ENCODE measurements around the gene KRTAP26-1.
A peak's percentile ranks its signal among the peaks of the same experiment; 100 is the strongest.

KRTAP26-1 gene, protein sequence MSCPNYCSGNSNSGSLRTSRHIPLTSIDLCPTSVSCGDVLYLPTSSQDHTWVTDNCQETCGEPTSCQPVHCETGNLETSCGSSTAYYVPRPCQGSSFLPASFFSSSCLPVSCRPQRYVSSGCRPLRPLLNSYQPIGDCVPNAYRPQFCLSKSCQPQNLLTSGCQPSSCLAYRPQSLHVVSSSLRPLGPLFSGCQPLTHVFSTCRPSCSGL

DNA sequence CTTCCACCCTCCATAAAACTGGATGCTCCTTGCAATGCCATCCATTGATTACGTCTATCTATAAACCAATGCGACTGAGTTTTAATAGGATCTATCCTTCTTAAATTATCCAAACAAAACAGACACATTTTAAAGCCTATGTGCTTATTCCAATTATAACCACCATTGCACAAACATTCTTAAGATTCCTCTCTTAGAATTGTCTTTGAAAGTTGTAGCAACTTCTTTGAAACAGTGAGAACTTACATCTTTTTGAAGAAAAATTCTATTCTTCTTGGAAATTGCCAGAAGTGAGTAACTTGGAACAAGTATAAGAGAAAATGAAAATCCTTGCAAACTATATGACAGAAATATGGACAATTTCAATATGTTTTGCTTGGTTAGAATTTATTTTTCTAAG lies at the start of gene KRTAP26-1:
KRTAP26-1 (minus strand) TSS at position 101 of the 400 bp plus-strand sequence. CDS start 280 bp downstream, outside the sequence.
- no peak for DNase-seq (ENCODE audit: low read depth)

DNA sequence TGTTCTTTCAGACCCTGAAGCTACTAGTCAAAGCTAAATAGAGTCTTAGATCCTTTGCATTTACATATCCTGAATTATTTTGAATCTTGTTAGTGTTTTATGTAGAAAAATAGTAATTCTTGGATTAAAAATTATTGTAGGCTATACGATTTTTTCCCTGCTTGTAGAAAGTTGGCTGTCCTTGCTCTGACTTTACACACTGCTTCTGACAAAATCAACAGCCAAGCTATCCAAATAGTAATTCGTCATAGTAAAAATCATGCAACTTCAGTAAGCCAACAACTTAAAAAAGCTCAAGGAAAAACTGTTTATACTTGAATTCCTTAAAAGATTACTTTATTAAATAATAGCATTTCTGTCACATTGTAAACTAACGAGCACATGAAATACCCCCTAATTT lies 35.8 kb upstream of the KRTAP26-1 start:
- DNase-seq (ENCODE audit: low read depth): no peak

DNA sequence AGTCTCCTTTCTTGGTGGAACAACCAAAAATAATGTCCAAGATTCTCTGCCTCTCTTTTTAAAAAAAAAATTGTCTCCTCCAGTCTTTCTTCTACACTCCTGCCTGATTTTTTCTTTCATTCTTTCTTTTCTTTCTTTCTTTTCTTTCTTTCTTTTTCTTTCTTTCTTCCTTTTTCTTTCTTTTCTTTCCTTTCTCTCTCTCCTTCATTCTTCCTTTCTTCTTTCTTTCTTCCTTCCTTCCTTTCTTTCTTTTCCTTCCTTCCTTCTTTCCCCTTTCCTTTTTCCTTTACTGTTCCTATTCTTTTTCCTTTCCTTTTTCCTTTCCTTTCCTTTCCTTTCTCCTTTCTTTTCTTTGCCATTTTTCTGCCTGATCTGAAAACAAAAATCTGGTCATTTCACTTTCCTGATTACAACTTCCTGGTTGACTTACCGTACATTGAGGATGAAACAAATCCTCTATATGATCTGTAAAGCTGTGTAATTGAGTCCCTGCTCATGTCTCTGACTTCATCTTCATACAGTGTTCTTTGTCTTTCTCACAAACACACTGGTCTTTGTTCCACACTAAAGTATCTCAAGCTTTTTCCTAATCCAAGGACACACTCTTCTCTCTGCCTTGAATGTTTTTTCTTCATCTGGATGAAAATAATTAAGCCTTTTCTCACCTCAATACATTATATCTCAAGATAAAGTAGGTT lies 34.3 kb upstream of the KRTAP26-1 start:
- DNase-seq (ENCODE audit: low read depth): no peak

DNA sequence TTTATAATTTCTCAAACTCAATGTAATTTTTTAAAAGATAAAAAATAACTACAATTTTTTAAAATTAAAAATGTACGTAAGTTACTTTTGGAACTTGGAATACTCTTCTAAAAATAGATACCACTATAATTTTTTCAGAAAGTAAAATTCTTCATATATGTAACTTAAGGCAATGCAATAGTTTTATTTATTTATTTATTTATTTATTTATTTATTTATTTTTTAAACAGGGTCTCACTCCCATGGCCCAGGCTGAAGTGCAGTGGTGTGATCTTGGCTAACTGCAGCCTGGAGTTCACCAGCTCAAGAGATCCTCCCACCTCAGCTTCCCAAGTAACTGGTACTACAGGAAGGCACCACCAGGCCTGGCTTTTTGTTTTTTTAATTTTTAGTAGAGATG lies 31.4 kb upstream of the KRTAP26-1 start:
- no peak for DNase-seq (ENCODE audit: low read depth)

DNA sequence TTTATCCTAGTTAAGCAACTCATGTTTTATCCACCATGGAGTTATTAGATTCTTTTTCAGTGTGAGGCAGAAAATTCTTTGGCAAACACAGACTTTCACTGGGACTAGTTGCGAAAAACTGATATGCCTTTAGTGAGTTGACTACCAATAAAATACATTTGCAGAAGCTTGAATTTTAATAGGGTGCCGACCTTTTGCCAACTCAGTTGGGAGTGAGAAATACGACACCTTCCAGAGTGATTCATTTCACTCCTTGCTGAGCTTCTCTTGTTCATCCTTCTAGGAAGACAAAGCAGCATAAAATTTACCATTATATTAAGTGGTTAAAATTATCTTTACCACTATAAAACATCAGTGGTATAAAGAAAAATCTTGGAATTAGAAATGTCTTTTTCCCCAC lies 29.5 kb upstream of the KRTAP26-1 start:
- DNase-seq (ENCODE audit: low read depth): peak; percentile 5

DNA sequence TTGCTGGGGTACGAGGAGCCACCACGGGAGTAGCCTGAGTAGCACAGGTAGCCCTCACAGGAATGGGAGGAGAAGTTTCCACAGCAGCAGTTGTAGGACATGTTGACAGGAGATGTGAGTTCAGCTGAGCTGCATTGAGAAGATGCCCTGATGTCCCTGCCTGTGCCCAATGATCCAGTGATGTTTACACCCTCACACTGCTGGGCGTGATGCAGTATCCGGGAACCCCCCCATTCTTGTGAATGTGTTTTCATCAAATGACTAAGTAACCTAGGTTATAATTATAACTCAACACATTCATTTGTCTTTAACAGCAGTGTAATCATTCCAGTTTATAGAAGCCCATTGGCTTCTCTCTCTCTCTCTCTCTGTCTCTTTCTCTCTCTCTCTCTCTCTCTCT lies 28.4 kb upstream of the KRTAP26-1 start, which contains the start of gene KRTAP23-1:
KRTAP23-1 (minus strand) TSS at position 101 of the 400 bp plus-strand sequence; CDS start at position 101, 0 bp downstream.
- no peak for DNase-seq (ENCODE audit: low read depth)

DNA sequence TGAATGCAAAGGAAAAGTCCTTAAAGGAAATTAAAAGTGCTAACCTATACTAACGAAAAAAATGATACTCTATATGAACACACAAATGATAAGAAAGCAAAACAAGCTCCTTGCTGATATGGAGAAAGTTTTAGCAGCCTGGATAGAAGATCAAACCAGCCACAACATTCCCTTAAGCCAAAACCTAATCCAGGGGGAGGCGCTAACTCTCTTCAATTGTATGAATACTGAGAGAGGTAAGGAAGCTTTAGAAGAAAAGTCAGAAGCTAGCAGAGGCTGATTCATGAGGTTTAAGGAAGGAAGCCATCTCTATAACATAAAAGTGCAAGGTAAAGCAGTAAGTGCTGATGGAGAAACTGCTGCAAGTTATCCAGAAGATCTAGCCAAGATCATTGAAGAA lies 24.9 kb upstream of the KRTAP26-1 start:
- no peak for DNase-seq (ENCODE audit: low read depth)

DNA sequence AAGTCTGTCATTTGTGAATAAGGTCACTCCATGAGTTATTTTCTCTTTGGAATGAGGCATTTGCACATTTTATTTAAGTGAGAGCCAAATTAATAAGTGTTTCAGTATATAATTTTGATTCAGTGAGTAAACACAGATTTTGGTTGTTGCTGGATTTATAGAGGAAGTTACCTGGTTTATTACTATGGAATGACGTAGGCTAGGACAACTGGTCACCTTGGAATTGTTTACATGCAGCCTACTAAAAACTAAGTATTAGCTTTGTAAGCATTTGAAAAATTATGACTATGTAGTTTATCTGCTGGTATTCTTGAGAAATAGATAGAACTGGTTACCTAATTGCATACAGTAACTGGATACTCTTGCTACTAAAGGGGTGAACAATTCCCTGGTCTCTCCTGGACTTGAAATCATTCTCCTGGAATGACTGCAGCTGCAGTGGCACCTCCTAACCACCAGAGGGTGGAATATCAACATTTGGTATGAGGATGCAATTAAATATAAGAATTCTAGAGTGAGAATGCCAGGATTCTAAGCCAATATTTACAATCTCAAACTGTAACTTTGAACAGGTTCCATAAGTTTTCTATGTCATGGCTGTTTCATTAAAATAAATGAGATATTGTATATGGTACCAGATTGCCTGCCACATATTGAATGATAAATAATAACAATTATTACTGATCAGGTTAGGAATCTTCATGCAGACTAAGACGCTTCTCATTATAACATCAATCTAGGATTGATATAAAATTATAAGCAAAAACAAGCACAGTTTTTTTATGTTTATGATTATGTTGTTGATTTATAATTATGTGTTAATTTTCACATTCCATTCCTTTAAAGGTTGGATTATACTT lies 20.8 kb upstream of the KRTAP26-1 start:
- DNase-seq (ENCODE audit: low read depth): peak; percentile 55

DNA sequence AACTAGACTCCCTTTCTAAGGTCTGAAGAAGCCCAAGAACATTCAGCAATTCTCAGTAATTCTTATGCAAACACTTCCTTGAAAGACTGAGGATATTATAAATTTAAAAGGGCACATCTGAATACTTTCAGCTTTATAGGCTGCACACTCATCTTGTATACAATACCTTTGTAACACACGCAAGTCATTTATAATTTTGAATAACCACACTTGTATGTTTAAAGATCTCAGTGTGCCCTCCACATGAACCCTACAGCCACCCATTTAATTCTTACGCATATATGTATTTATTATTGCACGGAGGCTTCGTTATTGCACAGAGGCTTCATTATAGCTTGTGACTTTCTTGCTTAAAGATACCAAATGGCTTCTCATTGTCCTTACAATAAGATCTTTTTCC lies 18.6 kb upstream of the KRTAP26-1 start:
- DNase-seq (ENCODE audit: low read depth): no peak

DNA sequence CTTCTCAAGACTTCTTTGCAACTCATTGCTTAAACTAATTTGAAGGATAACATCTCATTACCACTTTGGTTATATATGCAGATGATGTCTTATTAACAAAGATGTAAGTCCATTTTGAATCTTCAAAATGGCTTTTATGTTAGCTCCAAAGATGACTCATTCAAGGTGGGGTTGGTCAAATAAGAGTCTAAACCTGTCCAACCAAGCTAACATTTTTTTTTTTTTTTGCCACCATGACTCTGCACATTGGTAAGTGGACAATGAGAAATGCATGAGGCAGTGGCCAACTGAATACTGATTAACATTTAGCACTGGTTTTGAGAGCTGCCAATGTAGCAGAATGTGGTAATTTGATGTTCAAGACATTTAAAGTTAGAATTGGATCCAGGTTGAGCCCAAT lies 17.7 kb upstream of the KRTAP26-1 start:
- no peak for DNase-seq (ENCODE audit: low read depth)

DNA sequence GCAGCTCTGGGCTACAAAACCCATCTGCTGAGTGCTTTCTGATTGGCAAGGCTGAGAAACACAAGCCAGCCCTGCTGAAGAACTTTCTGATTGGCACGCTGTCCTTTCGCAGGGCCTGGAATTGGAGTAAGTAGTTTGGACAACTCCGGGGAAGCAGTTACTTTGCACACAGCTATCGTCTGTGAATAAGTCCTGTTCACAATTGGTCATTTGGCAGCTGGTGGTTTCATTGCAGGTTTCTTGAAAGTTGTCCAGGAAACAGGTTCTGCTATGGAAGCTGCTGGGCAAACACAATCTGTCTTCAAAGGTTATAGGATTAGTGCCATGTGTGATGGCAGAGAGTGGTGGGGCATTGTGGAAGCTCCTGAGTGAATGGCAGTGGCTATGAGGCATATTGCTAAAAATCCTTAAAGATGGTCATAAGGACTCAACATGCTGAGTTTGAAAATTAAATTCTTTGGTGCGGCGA lies 17.2 kb upstream of the KRTAP26-1 start, which contains the start of gene KRTAP27-1:
KRTAP27-1 (minus strand) TSS at position 419 of the 469 bp plus-strand sequence; CDS start at position 393, 26 bp downstream.
- DNase-seq (ENCODE audit: low read depth): no peak

DNA sequence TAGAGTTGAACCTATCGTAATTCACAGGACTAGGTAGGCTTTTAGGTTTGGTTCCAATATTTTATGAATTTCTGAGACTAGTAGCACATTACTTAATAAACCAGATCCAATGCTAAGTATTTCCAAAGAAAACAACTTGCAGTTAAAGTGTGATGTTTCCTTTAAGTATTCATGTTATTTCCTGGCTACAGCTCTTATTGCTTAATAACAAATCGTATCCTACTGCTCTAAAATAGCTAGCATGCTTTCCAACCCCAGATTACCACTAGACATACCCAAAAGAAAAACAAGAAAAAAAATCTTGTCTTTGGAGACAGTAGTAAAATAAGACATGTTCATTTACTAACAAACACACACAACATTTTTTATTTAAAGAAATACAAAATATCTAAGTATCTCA lies 16.5 kb upstream of the KRTAP26-1 start:
- DNase-seq (ENCODE audit: low read depth): peak; percentile 67

DNA sequence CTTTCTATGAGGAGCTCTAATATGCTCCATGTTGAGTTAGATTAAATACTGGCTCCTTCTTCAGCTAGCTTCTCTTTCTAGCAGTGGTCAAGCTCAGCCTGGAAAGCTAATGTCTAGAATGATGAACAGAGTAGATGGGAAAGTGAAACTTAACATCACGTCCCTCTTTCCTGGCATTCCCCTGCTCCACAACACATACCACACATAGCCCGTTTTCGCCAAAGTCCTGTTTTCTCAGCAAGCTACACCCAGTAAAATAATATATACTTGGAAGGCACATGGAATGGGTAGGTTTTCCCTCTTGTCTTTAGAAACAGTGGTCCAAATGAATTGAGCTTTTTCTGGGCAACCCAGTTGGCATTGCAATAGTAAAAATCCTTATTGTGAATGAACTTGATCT lies 13.6 kb upstream of the KRTAP26-1 start:
- no peak for DNase-seq (ENCODE audit: low read depth)

DNA sequence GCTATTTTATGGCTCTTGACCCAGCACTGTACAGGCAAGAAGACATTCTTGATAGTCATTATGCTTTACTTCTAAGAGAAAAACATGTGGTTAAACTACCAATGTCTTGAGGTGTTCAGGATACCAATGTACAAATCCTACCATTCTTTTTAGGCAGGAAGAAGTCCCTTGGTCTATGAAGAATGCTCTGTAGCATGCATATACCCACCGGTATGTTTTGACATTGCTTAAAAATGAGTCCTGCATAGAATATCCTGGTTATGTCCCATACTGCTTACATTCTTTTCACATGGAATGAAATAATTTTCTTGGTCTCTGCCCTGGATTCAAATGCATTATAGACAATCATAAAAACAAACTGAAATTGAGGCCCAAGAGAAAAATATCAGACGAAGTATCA lies 12.6 kb upstream of the KRTAP26-1 start:
- no peak for DNase-seq (ENCODE audit: low read depth)

DNA sequence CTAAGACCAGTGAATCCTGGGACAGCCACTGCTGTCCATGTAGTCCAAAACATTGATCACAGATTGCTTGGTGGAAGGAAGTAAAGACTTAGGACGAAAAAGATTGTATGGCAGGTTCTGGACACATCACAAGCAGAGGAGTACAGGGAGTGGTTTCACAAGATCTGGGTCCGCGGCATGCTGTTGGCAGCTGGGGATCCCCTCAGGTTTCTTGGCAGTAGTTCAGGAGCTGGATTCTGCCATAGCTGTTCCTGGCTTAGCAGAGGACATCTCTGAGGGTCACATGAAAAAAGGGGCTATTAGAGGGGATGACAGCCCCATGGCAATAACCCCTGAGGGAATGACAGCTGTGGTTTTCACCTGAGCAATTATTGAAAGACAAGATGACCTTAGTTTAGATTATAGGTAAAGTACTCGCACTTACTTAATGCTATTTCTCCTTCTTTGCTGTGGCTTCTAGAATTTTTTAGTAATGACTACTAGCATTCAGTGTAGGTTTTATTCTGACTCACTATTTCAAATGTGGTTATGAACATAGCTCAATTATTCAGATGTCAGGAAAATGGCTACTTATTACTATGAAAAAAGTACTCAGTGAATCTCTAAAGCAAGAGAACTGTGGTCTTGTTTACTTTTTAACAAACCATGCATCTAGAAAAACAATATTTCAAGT lies 9.2 kb upstream of the KRTAP26-1 start:
- DNase-seq (ENCODE audit: low read depth): peak; percentile 23

DNA sequence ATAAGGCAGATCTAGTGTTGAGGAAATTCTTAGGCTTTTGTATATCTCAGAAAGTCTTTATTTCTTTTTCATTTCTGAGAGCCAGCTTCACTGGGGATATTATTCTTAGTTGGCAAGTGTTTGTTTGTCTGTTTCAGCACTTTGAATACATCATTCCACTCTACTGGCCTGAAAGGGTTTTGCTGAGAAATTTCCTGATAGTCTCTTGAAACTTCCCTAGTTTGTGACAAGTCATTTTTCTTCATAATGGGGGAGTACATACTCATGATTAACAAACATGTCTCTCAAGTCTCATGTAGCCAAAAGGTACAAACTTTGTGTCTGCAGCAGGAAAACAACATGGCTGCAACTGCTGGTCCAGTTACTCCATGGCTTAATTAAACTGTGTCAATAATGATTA lies 6.3 kb upstream of the KRTAP26-1 start:
- no peak for DNase-seq (ENCODE audit: low read depth)

DNA sequence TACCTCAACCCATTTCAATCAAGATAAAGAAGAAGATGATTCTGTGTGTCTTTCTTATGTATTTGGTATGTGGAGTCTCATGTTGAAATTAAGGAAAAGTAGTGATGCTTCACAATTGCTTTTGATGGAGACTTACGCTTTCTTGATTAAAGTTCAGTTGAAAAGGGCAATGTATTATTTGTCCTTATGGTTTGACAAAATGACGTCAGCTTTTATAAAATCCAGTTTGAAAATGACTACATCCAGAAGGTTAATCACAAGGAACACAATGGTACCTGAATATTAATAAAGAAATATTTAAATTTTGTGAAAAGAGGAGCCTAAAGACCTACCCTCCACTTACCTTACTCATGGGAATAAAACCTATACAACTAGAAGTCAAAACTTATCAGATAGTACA lies 4.4 kb downstream of the KRTAP26-1 start:
- DNase-seq (ENCODE audit: low read depth): no peak

DNA sequence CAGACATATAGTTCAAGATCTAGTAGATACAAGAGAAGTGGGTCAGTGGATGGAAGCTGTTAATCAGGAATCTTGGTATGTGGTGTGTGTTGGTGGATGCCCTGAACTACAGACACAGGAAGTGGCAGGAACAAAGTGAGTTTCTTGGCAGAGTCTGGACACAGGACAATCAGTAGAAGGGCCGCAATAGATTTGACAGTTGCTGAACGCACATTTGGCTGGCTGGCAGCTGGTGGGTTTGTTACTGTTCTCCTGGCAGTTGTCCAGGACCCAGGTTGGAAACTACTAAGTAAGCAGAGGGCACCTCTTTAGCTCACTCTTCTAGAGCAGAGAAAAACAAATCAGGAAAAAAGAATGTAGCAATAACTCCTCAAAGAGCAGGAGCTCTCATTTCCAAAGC lies 13.2 kb downstream of the KRTAP26-1 start:
- no peak for DNase-seq (ENCODE audit: low read depth)

DNA sequence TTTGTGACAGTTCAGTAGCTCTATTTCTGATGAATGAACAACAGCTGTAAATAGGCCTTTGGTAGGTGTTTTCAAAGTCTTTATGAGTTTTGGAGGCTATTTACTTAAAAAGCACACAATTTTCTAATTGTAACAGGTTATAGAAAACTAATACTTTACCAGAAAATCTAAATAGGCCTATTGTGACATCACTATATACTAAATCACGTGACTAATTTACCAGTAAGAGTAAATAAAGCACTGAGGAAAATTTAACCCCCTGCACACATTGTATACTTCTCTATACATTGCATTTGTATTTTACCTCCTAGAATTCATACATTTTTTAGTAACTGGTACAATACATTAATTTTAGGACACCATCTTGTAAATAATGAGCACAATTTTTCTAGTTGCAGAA lies 15.0 kb downstream of the KRTAP26-1 start:
- DNase-seq (ENCODE audit: low read depth): no peak

DNA sequence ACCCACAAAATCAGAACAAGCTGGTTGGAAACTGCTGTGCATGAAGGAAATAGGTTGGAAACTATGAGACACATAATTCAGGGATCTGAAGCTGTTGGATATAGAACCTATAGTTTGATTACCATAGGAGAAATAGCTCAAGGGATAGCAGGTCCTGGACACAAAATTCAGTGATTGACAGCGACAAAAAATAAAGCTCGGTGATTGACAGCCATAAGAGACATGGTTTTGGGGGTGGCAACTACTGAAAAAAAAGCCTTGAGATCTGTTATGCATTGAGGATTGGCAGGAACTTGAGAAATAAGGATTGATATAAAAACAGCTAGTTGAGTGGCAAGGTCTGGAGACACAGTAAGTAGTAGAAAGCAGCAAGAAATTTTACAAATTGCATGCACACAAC lies 30.9 kb downstream of the KRTAP26-1 start, which contains the start of gene KRTAP25-1:
KRTAP25-1 (minus strand) TSS at position 300 of the 400 bp plus-strand sequence; CDS start at position 276, 24 bp downstream.
- DNase-seq (ENCODE audit: low read depth): no peak

DNA sequence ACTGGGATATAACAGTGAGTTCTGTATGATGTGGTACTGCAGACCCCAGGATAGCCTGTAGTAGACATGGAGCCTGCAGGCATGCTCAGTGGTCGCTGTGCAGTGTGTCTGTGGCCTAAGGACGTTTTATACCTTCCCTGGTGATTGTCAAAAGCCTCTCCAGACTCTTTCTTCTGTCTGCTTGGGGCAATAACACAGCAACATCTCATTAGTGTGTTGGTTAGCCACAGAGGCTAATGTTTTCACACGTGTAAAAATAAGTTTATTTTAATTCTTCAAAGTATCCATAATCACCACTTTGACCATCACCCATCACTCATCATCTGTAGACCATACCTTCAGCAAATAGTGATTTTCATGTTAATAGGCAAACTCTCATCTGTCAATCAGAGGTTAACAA lies 37.3 kb downstream of the KRTAP26-1 start, which contains the start of gene KRTAP24-1:
KRTAP24-1 (minus strand) TSS at position 101 of the 400 bp plus-strand sequence; CDS start at position 83, 18 bp downstream.
- DNase-seq (ENCODE audit: low read depth): no peak

DNA sequence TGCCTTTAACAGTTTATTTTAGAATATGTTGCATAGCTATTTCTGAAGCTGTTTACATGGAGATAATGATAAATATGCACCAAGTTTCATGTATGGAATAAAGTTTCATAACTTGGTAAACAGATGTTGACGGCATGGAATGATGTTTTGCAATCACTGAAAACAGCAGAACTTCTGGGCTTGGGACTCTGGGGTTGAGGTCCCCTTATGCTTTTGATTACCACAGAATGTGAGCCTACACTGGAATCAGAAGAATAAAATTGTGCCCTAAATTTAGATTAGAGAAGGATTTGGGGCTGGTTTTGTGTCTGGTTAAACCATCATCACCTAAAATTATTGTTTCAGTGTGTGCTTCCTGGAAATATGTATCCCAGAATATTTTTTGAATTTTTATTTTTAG lies 48.5 kb downstream of the KRTAP26-1 start:
- DNase-seq (ENCODE audit: low read depth): no peak

Data from iris pigment epithelial cell (primary cell).